Ramos (cell line): ENCODE data around the gene USP9X.
"Not testable (repeated sequence)": the region's sequence is repeated elsewhere in the genome, so short reads cannot be mapped to it uniquely, and the experiment has no call there.

Experiments used
- in situ Hi-C: fragments of 300-500 bp; cut with MboI; formaldehyde crosslinking; loops from one replicate; pipeline ENCODE4 v1.14.3; 2022; ENCODE audit warnings: low sequenced_read_pairs; ENCODE audit not compliant: unreplicated experiment

USP9X gene

GRCh38 chrX:41085878-41086626, 807 bp downstream of the USP9X start:
- in situ Hi-C loops: no loop called here

- in situ Hi-C loops: no loop called here
Measured at GRCh38 chrX:41086627-41086932, 1.3 kb downstream of the USP9X start.

DNA sequence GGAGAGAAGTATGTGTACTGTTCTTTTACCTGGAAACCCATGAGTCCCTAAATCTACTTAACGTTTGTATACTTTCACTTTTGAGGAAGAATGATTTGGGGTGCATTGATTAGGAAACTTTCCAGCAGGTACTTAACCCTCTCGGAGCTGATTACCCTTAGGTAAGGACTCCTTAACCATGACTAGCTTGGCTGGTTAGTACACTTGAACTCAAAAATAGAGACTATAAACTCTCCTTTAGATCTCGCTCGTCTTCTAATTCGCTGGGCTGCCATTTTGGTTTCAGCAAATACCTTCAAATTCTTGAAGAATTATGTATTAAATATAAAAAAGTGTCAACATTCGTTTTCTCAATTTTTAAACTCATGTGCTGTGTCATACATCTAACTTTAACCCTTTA, 2.0 kb downstream of the USP9X start:
- in situ Hi-C loops: no loop called here

DNA sequence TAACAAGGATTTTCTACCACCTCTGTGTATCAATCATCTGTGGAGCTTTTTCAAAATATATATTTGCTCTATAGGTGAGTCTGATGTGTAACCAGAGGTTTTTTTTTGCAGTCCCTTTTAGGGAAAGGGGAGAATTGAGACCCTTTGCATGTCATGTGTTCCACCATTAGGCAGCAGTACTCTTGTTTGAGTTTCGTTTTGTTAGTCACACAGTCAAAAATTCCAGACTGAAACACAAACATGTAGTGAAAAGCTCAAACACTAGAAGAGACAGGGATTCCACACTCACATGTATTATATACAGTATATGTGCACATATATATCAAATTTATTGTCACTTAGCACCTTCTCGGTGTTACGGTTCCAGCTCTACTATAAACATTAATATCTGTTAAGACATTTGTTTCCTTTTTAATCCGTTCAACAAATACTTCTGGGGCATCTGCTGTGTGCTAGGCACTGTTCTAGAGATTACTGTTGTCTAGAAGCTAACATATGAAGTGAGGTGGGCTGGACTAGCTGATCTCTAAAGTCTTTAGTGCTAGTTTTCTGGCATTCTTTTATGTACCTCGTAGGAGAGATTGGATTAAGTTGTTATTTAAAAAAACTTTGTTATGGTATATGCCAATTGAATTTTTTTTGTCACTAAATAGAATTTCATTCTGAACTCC, 5.5 kb downstream of the USP9X start:
- in situ Hi-C loops: no loop called here

DNA sequence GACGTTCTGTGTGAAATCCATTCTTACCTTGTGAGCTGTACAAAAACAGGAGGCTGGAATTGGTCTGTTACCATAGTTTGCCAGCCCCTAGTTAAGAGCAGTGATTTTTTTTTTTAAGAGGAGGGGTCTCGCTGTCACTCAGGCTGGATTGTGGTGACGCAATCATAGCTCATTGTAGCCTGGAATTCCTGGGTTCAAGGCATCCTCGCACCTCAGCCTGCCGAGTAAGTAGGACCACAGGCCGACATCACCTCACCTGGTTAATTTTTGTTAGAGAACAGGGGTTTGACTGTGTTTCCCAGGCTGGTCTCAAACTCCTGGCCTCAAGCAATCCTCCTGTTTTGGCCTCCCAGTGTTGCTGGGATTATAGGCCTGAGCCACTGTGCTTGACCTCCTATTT, 7.5 kb downstream of the USP9X start:
- in situ Hi-C loops: no loop called here

DNA sequence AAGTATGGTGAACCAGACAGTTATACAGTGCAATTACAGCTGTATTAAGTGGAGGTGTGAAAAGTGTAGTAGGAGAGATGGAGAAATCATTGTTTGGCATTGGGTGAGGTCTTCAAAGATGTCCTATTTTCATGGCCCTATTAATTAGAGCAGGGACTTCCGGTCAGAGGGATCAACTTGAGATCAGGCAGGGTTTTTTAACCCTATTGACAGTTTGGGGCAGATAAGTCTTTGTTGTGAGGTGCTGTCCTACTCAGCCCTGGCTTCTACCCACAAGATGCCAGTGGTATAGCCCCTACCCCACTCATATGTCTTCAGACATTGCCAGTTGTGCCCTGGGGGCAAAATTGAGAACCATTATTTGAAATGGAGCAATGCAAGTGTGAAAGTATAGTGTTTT, 9.9 kb downstream of the USP9X start:
- in situ Hi-C loops: no loop called here

GRCh38 chrX:41095908-41096307, 10.7 kb downstream of the USP9X start:
- in situ Hi-C loops: no loop called here

- in situ Hi-C loops: no loop called here
Measured at GRCh38 chrX:41096339-41096955, 11.2 kb downstream of the USP9X start.

DNA sequence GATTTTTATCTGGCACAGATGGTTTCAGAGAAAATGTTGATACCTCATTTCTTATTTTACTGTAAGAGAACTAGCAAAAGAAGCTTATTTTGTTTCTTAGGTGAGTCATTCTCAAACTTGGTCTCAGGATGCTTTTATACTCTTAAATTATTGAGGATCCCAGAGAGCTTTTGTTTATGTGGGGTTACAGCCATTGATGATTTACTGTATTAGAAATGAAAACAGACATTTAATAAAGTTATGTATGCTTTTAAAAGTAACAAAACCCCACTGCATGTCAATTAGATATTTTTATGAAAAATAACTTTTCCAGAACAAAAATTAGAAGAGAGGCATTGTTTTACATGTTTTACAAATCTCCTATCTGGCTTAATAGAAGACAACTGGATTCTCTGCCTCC, 12.1 kb downstream of the USP9X start:
- in situ Hi-C loops: no loop called here

GRCh38 chrX:41100200-41100599, 15.0 kb downstream of the USP9X start:
- in situ Hi-C loops: no loop called here

GRCh38 chrX:41100819-41101218, 15.6 kb downstream of the USP9X start:
- in situ Hi-C loops: no loop called here

DNA sequence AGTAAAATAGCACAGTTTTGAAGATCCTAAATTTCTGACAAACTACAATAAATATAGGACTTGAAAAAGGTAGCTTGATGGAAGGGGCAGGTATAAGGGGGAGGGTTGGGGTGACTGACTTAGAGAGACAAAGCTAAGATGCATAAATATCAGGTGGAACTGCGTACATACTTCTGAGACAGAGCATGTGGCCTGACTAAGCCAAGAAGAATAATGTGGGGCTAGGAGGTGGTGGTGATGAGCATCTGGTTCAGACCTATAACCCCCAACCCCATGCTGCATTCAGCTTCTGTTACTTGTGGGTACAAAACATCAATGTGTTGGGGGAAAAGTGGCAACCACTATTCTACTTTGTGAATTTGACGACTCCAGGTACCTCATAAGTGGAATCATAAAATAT, 19.8 kb downstream of the USP9X start:
- in situ Hi-C loops: no loop called here

GRCh38 chrX:41106257-41106656, 21.0 kb downstream of the USP9X start:
- in situ Hi-C loops: not testable (repeated sequence)

GRCh38 chrX:41108007-41108406, 22.8 kb downstream of the USP9X start:
- in situ Hi-C loops: no loop called here

DNA sequence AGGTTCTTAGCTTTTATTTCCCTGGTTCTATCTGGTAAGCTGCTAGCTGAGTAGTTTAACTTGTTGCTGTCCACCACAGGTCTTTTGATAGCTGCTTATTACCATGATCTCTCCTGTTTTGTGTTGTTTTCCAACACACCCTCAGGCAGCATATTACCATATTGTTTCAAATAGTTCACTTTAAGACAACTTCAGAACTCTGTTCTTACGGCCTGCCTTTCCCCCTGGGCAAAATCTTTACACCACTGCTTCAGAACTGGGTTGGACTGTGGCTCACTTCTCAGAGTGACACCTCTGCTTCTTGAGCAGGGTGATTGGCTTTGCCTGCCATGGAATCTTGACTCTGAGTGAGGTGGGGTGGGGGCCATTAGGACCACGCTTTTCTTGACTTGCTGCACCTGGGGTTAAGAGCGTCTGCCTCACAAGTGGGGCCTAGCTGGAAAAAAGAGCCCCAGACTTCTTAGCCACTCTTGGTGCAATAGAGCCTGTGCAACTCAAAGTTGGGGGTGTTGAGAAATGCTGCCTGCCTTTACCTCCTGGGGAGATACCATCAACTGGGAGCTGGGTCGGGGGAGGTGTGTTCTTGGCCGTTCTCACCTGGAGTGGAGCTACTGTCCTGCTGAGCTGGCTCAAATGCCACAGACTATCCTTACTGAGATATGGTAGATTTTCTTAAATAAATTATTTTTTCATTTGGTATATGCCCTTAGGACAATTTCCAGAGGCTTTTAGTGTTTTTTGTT, 23.4 kb downstream of the USP9X start:
- in situ Hi-C loops: no loop called here

GRCh38 chrX:41110801-41111625, 25.8 kb downstream of the USP9X start:
- in situ Hi-C loops: no loop called here

GRCh38 chrX:41115104-41115425, 29.8 kb downstream of the USP9X start:
- in situ Hi-C loops: not testable (repeated sequence)

GRCh38 chrX:41116948-41117347, 31.7 kb downstream of the USP9X start:
- in situ Hi-C loops: no loop called here

DNA sequence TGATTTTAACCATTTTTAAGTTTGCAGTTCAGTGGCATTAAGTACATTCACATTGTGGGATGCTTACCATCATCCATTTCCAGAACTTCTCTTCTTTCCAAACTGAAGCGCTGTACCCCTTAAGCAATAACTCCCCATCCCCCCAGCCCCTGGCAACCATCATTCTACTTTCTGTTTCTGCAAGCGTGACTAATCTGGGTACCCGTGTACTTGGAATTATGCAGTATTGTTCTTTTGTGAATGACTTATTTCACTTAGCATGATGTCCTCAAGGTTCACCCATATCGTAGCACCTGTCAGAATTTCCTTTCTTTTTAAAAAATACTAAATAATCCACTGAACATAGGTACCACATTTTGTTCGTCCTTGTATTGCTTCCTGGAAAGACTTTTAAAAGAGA, 32.9 kb downstream of the USP9X start:
- in situ Hi-C loops: no loop called here

- in situ Hi-C loops: no loop called here
Measured at GRCh38 chrX:41119803-41120202, 34.6 kb downstream of the USP9X start.
